ENCODE measurements around the gene DMWD. TPM values are rescaled to one million over a fixed set of nuclear protein-coding genes. Genes with fewer than 3 reads are reported as not detected.
"Not testable (repeated sequence)": the region's sequence is repeated elsewhere in the genome, so short reads cannot be mapped to it uniquely, and the experiment has no call there.

Gene DMWD
- total RNA-seq, 2 experiments from 2014 or later: 28.6 to 31.5 TPM

GRCh38 chr19:45800070-45800553, 7.5 kb upstream of the DMWD start:
- Mint-ChIP-seq H3K4me1 (ENCODE audit: low read depth) (peaks cover 5% of the 10 kb centered on the region), H3K36me3 (ENCODE audit: low read depth) (no peaks in the 10 kb centered on the region), H3K27ac (no peak overlapping the region), H3K27me3 (peaks cover 32% of the 10 kb centered on the region), H3K4me3 (no peak overlapping the region), H3K9me3 (no peaks in the 10 kb centered on the region)
- ChIA-PET CTCF (interaction anchor here (1.7 to 7.0 kb wide), 5 partner anchors 17 to 107 kb away, joined by 5 to 172 read pairs (median 10); partner anchors contain the start of genes FBXO46, QPCTL and SIX5), POLR2A (interaction anchor here (1.3 to 3.6 kb wide), 2 partner anchors 30 to 85 kb away, joined by 3 to 52 read pairs; partner anchors contain the start of gene SIX5)
- no peak for ATAC-seq (ENCODE audit: poor library complexity)
- intact Hi-C loops (cut with DNase I, micrococcal nuclease): no loop called here
- DNase-seq: peak in 1 of 14 experiments; percentile 23
- H3K4me3 ChIP-seq (ENCODE audit: low read length): no peak overlapping the region
- no peaks in the 10 kb centered on the region for H3K36me3 ChIP-seq (ENCODE audit: insufficient read depth, low read length)
- H3K4me1 ChIP-seq (ENCODE audit: insufficient read depth, low read length): peaks cover 7% of the 10 kb centered on the region
- H3K9me3 ChIP-seq (ENCODE audit: control insufficient read depth in 1 of 2, insufficient read depth in 1 of 2, low read length in 2 of 2): no peaks in the 10 kb centered on the region
- H3K27ac ChIP-seq (ENCODE audit: low read depth in 1 of 2, low read length in 2 of 2): no peak overlapping the region
- H3K27me3 ChIP-seq (ENCODE audit: control insufficient read depth in 1 of 2, insufficient read depth in 2 of 2, low read length in 2 of 2): peaks cover 21 to 23% of the 10 kb centered on the region in 2 experiments
- no peak for TF ChIP-seq CTCF (IDR thresholded peaks at IDR 0.05)

DNA sequence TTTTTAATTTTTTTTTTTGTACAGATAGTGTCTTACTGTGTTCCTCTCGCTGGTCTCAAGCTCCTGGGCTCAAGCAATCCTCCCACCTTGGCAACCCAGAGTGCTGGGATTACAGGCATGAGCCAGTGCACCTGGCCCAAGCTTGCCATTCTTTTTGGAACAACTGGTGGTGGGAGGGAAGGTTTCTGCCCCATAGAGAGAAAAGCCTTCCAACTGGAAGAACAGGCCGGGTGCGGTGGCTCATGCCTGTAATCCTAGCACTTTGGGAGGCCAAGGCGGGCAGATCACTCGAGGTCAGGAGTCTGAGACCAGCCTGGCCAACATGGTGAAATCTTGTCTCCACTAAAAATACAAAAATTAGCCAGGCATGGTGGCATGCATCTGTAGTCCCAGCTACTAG, 6.9 kb upstream of the DMWD start:
- not testable (repeated sequence) for H3K4me1 ChIP-seq (ENCODE audit: insufficient read depth, low read length); H3K4me1 Mint-ChIP-seq (ENCODE audit: low read depth); H3K36me3 ChIP-seq (ENCODE audit: insufficient read depth, low read length); H3K9me3 Mint-ChIP-seq; H3K36me3 Mint-ChIP-seq (ENCODE audit: low read depth); H3K27ac Mint-ChIP-seq; H3K4me3 ChIP-seq (ENCODE audit: low read length); H3K27ac ChIP-seq (ENCODE audit: low read depth in 1 of 2, low read length in 2 of 2); ATAC-seq (ENCODE audit: poor library complexity); H3K9me3 ChIP-seq (ENCODE audit: control insufficient read depth in 1 of 2, insufficient read depth in 1 of 2, low read length in 2 of 2); H3K4me3 Mint-ChIP-seq; DNase-seq
- H3K27me3 Mint-ChIP-seq: peaks cover 38% of the 10 kb centered on the region
- CTCF ChIA-PET: interaction anchor here (0.6 to 7.0 kb wide), 8 partner anchors 9 to 106 kb away, joined by 3 to 172 read pairs (median 7); partner anchors contain the start of genes FBXO46, QPCTL and SIX5
- H3K27me3 ChIP-seq (ENCODE audit: control insufficient read depth in 1 of 2, insufficient read depth in 2 of 2, low read length in 2 of 2): peaks cover 26 to 28% of the 10 kb centered on the region in 2 experiments
- intact Hi-C loops (cut with DNase I, micrococcal nuclease): loop anchor here (1.0 to 10.0 kb wide), 2 partner anchors 29 to 195 kb away; partner anchors contain the start of gene CCDC61 (in 1 of the 2)
- POLR2A ChIA-PET: interaction anchor here (0.9 to 3.6 kb wide), 5 partner anchors 20 to 86 kb away, joined by 3 to 52 read pairs (median 3); partner anchors contain the start of gene SIX5

- Mint-ChIP-seq H3K27me3 (peaks cover 39% of the 10 kb centered on the region), H3K27ac (no peak overlapping the region)
- peaks cover 28 to 33% of the 10 kb centered on the region in 2 experiments for H3K27me3 ChIP-seq (ENCODE audit: control insufficient read depth in 1 of 2, insufficient read depth in 2 of 2, low read length in 2 of 2)
Observed at GRCh38 chr19:45798995-45799517, 6.4 kb upstream of the DMWD start.

More at GRCh38 chr19:45798995-45799517, 6.4 kb upstream of the DMWD start:
- no peak overlapping the region for H3K4me3 ChIP-seq (ENCODE audit: low read length)
- Mint-ChIP-seq H3K4me1 (ENCODE audit: low read depth) (peaks cover 11% of the 10 kb centered on the region), H3K9me3 (no peaks in the 10 kb centered on the region), H3K36me3 (ENCODE audit: low read depth) (no peaks in the 10 kb centered on the region), H3K4me3 (no peak overlapping the region)
- peak; percentile 91 for TF ChIP-seq CTCF (IDR thresholded peaks at IDR 0.05)
- peaks cover 7% of the 10 kb centered on the region for H3K4me1 ChIP-seq (ENCODE audit: insufficient read depth, low read length)
- intact Hi-C loops (cut with DNase I, micrococcal nuclease): loop anchor here (1.0 to 10.0 kb wide), 2 partner anchors 29 to 196 kb away; partner anchors contain the start of gene CCDC61 (in 1 of the 2)
- H3K27ac ChIP-seq (ENCODE audit: low read depth in 1 of 2, low read length in 2 of 2): no peak overlapping the region
- DNase-seq (peak in 13 of 14 experiments; percentile 33 to 82 (median 52)), ATAC-seq (ENCODE audit: poor library complexity) (peak; percentile 96)
- H3K36me3 ChIP-seq (ENCODE audit: insufficient read depth, low read length): no peaks in the 10 kb centered on the region
- ChIA-PET CTCF (interaction anchor here (0.6 to 7.0 kb wide), 9 partner anchors 9 to 371 kb away, joined by 3 to 172 read pairs (median 5); partner anchors contain the start of genes FBXO46, QPCTL and SIX5), POLR2A (interaction anchor here (0.9 to 3.6 kb wide), 5 partner anchors 20 to 86 kb away, joined by 3 to 52 read pairs (median 3); partner anchors contain the start of gene SIX5)
- no peaks in the 10 kb centered on the region for H3K9me3 ChIP-seq (ENCODE audit: control insufficient read depth in 1 of 2, insufficient read depth in 1 of 2, low read length in 2 of 2)
